Measurements from ENCODE around the gene DUSP15.
"Not testable (repeated sequence)": the region's sequence is repeated elsewhere in the genome, so short reads cannot be mapped to it uniquely, and the experiment has no call there.

Gene DUSP15, protein sequence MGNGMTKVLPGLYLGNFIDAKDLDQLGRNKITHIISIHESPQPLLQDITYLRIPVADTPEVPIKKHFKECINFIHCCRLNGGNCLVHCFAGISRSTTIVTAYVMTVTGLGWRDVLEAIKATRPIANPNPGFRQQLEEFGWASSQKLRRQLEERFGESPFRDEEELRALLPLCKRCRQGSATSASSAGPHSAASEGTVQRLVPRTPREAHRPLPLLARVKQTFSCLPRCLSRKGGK

DNA sequence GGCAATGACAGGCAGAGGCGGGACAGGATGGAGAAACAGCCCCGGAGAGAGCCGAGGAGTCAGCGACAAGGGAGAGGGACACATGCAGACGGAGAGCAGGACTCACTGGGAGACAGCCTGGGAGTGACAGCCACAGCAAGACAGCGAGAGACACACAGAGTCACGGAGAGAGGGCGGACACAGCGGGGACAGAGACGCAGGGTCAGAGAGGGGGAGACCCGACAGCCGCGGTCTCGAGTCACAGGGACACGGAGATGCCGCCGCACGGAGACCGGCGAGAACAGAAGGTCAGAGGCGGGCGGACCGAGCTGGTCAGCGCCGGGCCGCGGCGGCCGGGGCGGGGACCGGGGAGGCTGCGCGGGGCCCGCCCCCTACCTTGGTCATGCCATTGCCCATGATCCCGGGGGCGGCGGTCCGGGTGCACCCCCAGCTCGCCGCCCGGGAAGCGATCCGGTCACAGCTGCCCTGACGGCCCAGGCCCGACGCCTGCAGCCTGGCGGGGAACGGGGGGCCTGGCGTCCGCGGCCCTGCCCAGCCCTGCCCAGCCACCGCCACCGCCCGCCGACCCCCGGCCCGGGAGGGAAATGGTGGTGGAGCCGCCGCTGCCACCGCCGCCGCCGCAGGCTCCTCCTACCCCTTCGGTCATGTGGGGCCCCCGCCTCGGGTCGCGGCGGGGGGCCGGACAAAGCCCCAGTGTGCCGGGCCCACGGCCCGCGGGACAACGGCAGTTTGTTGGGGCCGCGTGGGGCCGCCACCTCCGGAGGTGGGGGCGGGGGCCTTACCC lies at the start of gene DUSP15, which contains the start of gene TTLL9:
DUSP15 (minus strand) TSS at position 586 of the 784 bp plus-strand sequence; CDS start at position 396, 190 bp downstream.
TTLL9 (plus strand) TSS at position 693 of the 784 bp plus-strand sequence. CDS start 493 bp downstream, outside the sequence.
- no peak for DNase-seq

DNA sequence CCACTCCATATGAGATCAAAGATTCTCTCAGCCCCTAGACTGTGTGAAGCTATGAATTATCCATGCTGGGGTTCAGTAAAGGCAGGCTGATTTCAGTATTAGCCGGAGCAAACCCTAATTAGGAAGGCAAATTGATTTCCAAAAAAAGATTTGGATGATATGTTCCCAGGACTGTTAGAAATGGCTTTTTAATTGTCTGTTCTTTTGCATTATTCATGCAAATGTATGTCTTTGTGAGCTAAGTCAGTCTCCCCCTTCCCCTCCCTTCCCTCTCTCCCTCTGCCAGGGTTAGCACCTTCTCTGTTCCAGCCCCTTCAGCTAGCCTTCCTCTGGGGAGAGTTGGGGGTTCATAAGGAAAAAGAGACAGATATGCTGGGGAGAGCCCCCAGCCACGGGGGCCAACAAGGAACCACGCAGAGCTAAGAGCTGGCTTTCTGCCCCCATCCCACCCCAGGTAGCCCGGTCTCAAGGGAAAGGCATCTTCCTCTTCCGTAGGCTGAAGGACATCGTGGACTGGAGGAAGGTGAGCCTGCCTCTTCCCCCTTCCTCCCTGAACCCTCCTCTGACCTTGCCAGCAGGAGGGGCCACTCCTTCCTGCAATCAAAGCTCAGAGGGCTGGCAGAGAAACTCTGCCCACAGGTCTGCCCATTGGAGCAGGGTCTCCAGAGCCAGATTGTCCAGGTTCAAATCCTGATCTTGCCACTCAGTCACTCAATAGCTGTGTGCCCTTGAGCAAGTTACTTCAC lies 49.3 kb upstream of the DUSP15 start:
- no peak for DNase-seq

DNA sequence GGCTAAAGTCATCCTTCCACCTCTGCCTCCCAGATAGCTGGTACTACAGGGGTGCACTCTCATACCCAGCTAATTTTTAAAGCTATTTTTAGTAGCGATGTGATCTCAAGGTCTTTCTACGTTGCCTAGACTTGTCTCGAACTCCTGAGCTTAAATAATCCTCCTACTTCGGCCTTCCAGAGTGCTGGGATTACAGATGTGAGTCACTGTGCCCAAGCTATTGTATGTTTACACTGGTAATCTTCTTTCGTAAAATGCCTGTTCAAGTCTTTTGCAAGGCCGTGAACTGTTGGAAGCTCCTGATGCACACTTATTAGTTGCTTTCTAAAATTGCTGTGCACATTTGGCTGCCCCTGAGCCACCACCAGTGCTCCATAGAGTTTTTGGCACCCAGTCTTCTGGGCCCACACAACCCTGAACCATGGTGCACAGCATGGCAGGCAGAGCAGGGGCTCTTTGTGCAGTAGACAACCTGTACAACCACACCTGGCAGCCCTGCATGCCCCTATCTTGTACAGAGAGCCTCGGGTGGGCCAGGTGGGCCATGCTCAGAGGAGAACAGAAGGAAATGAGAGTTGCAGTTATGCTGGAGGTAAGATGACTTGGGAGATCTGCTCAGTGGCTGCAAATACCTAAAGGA lies 48.3 kb upstream of the DUSP15 start:
- no peak for DNase-seq

DNA sequence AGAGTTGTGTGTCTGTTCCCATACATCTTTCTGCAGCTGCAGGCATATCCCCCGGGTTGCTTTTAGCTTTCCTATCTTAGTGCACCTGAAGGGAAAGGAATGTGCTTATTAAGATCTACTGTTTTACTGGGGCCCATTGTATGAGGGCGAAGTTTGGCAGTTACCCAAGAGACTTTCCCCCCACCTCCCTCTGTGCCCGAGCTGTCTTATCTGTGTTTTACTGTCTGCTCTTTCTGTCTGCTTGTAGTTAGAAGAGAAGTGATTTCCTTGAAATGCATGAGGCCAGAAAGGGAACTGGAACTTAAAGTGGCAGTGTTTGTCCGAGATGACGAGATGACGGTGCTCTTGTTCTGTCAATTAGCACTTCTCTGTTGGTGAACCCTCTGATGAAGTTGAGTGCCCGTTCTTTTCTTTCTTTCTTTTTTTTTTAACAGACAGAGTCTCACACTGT lies 47.7 kb upstream of the DUSP15 start:
- DNase-seq, result not testable (repeated sequence)

DNA sequence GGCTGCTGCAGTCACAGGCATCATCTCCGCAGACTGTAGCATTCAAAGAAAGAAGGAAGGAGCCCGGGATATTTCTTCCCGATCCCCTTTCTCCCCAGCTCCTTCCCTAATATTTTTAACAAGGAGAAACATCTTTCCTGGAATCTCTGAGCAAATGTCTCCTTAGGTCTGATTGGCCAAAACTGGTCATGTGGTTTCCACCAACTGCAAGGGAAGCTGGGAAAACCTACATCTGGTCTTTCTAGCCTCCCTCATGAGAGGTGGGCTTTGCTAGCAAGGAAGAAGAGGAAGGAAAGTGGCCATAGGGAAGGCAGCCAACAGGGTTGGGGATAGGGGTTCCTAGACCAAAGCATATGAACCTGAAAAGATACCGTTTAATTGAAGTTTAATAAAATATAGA lies 46.4 kb upstream of the DUSP15 start:
- DNase-seq, result no peak

DNA sequence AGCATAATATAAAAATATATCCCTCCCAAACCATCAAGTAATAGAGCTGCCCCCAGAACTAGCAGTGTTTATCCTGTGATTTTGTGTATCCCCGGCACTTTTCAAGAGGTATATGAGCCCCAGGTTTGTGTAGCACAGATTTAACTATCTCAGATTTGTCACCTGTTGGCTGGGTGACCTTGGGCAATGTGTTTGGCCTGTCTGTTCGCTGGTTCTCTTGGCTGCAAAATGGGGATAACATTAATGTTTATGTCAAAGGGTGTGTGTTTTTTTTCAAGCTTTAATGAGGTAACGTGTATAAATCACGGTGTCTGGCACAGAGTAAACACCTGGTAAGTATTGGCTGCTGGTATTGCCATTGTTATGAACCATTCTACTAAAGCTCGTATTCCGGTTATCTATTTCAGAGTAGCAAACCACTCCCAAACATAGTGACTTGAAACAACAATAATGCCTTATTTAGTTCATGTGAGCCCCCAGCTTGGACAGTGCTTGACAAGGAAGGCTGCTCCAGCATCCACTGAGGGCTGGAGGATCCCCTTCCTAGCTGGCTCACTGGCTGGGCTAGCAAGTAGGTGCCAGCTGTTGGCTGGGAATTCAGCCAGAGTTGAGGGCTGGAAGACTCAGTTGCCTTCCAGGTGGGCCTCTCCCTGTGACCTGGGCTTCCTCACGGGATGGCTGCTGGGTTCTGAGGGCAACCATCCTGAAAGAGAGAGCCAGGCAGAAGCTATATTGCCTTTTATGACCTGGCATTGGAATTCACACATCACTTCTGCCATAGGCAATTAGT lies 45.4 kb upstream of the DUSP15 start:
- DNase-seq, result no peak

DNA sequence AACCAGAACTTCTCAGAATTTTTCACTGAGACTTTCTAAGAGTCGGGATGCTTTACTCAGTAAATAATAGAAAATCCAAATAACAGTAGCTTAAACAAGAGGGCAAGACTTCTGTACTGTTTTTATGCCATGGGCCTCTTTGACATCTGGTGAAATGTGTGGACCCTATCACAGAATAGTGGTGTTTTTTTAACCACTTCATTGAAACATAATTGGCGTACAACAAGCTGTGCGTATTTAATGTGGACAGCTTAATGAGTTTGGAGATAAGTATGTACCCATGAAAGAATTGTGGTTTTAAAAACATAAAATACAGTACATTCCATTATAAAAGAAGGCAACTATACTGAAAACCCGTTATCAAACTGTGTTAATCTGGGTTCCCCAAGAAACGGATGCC lies 43.8 kb upstream of the DUSP15 start:
- DNase-seq, result no peak

DNA sequence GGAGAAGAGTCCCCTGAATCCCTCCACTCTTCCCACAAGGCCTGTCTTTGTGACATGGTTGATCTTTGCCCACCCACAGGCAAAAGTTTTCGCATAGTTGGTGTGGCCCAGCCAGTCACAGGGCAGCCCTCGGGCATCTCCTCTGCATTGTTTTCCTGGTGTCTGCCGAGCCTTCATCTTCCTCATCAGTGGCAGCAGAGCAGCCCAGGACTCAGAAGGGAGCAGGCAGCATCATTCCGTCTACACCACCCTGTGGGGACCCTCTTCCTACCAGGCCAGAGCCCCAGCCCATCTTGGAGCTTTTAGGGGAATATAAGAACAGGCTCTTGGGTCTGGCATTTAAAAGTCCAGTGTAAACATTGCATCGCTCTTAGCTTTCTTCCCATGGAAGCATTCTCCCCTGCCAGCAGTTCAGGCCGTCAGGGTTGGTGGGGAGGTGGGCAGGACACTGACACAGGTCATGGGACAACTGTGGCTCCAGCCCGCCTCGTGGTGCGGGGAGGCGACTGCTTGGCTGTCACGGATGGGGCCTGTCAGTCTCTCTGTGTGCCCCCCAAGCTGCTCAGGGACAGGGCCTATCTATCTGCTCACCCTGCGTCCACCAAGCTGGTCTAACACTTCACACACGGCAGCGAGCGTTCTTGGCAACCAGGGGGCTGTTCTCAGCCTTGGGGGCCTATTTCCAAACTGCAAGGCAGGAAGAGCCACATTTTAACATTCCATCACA lies 43.3 kb upstream of the DUSP15 start:
- no peak for DNase-seq

DNA sequence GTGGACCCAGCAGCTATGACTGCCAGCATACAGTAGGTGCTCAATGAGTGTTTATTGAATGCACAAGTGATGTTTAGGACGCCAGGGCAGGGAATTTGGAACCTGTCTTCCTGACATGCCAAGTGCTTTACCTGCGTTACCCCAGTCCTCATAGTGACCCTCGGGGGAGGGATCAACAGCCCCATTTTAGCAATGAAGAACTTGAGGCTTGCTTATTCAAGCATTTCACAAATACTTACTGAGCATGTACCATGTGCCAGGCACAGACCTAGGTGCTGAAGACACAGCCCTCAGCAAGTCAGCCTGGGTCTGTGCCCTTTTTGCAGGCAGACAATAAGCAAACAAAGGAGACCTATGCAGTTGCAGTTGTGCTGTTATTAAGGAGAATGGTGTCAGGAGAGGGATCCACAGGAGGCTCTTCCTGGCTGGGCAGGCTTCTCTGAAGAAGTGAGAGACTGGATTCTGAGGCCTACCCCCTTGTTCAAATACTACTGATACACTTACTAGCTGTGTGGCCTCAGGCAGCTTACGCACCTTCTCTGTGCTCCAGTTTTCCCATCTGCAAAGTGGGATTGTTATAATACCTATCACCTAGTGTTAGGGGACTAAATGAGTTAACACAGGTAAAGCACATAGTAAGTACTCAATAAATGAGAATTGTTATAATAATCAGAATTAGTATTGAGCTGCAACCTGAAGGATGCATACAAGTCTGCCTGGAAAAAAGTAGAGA lies 39.9 kb upstream of the DUSP15 start:
- no peak for DNase-seq

DNA sequence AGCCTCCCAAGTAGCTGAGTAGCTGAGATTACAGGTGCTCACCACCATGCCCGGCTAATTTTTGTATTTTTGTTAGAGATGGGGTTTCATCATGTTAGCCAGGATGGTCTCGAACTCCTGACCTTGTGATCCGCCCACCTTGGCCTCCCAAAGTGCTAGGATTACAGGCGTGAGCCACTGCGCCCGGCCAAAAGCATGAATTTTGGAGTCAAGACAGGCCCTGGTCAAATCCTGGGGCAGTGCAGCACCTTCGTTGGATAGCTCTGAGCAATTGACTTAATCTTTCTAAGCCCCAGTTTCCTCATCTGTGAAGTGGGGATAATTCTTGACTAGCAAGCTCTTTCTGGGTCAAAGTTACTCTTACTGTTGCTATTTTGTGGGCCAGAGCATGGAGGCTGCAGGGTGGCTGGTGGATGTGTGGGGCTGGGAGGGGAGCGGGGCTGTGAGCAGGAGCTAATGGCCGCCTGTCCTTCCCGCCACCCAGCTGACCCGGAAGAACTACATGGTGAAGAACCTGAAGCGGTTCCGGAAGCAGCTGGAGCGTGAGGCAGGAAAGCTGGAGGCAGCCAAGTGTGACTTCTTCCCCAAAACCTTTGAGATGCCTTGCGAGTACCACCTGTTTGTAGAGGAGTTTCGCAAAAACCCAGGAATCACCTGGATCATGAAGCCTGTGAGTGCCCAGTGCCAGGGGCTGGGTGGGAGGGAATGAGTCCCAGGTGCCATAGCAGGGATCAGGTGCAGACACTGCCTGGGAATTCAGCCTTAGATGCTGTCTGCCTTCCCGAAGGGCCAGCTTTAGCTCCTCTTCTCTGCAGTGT lies 39.1 kb upstream of the DUSP15 start:
- no peak for DNase-seq

DNA sequence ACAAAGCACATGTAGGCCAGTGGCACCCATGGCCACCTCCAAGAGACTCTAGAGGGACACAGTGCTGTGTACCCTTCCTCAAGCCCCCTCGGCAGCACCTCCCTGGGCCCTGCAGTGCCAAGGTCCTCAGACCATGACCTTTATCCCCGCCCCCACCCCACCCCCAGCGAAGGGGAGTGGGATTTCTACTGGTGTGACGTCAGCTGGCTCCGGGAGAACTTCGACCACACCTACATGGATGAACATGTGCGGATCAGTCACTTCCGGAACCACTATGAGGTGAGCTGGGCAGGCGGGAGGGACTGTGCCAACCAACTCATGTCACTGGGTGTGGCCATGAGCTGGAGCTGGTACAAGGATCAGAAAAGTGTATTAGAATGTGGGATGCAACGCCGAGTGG lies 38.1 kb upstream of the DUSP15 start:
- DNase-seq, result no peak

DNA sequence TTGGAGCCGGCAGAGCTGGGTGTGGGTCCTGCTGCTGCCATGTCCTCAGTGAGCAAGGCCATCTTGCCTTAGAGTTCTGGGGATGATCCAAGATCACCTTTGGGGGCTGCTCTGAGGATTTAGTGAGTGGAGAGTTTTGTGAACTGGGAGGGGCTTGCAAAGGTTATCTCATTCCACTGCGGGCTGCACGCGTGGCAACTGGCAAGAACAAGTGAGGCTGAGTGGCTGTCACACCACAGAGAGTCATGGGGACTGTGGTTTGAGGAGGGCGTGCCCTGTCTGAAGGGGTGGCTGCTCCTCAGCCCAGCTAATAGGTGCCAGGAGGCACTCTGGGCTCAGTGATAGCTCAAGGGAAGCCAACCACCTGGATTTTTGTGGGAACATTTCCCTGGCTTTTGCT lies 37.7 kb upstream of the DUSP15 start:
- DNase-seq, result no peak

DNA sequence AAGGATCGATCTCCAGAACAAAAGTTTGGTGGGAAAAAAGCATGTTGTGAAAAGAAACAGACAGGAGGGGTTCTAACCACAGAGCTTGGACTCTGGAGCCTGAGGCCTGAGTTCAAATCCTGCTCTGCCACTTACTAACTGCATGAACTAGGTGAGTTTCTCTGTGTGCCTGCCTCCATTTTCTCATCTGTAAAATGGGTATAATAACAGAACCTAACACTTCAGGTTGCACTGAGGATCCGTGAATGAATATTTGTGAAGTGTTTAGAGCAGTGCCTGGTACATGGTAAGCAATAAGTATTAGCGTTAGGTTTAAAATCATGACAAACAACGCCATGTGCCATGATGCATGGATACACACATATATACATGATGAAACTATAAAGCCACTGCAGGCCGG lies 36.7 kb upstream of the DUSP15 start:
- no peak for DNase-seq

DNA sequence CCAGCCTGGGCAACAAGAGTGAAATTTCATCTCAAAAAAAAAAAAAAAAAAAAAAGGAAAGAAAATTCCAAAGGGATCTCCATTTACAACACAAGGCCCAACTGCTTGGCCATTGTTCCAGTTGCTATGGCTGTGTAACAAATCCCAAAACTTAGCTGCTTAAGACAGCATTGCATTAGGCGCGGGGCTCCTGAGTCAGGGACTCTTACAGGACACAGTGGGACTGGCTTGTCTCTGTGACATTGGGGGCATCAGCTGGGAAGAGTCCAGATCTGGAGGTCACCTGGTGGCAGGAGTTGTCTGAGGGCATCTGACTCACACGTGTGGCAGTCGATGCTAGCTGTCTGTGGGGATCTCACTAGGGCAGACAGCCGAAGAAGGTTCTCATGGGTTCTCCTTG lies 35.7 kb upstream of the DUSP15 start:
- no peak for DNase-seq

DNA sequence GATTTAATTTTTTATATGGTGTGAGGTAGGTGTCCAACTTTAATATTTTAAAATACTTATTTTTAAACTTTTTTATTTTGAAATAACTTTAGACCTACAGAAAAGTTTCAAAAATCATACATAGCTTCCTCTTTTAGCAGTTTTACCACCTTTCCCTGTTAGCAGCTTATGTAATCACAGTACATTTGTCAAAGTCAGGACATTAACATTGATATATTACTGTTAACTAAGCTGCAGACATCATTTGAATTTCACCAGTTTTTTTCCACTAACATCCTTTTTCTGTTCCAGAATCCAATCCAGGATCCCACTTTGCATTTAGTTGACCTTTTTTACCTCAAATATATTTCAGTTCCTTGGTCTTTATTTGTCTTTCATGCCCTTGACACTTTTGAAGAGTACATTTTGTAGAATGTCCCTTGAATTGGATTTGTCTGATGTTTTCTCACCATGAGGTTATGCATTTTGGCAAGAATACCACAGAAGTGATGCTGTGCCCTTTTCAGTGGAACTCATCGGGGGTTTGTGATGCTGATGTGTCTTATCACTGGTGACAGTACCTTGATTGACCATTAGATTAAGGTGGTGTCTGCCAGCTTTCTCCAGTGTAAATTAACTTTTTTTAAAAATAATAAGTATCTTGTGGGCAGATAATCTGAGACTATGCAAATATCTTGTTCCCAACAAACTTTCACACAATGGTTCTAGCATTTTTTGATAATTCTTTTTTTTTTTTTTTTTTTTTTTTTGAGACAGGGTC lies 33.5 kb upstream of the DUSP15 start:
- no peak for DNase-seq

DNA sequence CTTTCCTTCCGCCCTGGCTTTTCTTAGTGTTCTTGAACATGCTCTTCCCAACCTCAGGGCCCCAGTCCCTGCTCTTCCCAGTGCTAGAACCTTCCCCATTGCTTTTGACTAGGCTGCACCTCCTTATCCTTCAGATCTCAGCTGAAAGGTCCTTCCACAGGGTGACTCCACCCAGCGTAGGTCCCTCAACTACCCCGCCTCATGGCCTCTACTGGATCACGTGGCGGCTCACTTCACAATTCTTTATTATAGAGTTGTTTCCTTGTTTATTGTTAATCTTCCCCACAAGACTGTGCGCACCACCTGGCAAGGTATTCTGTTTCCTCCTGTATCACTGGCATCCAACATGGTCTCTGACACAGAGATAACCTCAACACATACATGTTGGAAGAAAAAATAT lies 31.3 kb upstream of the DUSP15 start:
- DNase-seq, result no peak

DNA sequence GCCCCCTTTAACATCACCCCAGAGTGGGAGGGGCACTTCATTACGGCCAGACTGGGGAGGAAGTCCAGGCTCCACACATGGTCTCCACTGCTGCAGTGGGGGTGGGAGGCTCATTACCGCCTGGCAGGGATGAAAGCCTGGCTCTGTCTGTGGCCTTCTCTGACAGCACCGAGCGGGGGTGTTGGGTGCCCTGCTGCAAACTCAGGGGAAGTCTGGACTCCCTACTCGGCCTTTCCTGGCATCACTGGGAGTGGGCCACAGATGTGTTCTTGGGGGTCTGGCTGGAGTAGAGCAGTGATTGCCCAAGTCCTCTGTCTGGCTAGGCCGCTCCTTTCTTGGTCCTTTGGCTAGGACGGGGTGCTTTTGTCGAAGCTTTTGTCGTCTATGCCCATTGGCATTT lies 27.2 kb upstream of the DUSP15 start:
- DNase-seq, result no peak

DNA sequence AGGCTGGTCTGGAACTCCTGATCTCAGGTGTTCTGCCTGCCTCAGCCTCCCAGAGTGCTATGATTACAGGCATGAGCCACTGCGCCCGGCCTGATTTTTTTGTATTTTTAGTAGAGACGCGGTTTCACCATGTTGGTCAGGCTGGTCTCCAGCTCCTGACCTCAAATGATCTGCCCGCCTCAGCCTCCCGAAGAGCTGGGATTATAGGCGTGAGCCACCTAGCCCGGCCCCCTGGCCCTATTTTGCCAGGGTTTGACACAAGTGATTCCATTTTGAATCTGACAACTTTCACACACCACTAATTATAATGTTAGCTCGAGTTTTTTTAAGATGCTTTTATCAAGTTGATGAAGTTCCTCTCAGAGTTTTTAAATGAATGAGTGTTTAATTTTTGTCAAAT lies 25.7 kb upstream of the DUSP15 start:
- DNase-seq, result no peak

DNA sequence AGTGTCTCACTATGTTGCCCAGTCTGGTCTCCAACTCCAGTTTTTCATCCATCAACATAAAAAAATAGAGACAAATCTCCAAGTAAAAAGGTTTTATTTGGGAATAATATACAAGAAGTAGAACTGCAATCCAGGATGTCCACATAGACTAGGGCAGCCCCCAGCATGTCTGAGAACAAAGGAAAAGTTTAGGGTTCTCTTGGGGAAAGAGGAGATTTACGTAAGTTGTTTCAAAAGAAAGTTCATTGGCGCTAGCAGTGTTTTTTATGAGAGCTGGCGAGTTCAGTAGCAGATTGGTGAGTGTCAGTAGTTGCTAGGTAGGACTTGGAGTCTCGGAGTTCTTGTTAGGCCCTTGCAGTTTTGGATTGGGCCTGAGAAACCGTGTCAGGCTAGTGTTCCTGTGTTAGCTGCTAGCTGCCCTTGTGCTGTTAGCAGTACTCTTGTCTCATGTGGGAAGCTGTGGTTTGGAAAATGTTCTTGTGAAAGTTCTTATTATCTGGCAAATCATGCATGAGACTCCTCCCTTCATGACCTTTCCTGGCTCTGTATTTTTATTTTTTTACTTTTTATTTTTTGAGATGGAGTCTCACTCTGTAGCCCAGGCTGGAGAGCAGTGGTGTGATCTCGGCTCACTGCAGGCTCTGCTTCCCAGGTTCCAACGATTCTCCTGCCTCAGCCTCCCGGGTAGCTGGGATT lies 24.8 kb upstream of the DUSP15 start:
- DNase-seq, result no peak

Data from NCI-H226 (cell line).